Gastrocnemius medialis (tissue), 4 donors: ENCODE data around the gene SCT. TPM values are rescaled to one million over a fixed set of nuclear protein-coding genes. Genes with fewer than 3 reads are reported as not detected.

Experiments used
- ATAC-seq, 2 donors: fragments of 150-250 bp; one replicate each; pipeline ENCODE4 v1.9.1; 2016
- DNase-seq, 2 donors: peaks; one replicate each; pipeline ENCODE4 v3.0.0-alpha.2; 2019
- H3K27ac ChIP-seq, 4 donors: fragments of 200-600 bp; sonication (generic); 1 replicate in 1 of 4; 2 replicates in 3 of 4; pipeline ENCODE4 v1.5.1; 2016 to 2018; ENCODE audit warnings: mild to moderate bottlenecking in 2 of 4, moderate library complexity in 1 of 4
- H3K27me3 ChIP-seq, 3 donors: fragments of 200-600 bp; sonication (generic) in 2 of 3; 1 replicate in 1 of 3; 2 replicates in 2 of 3; pipeline versions ENCODE4 v1.5.1 to v1.6.0; 2016 to 2019; ENCODE audit warnings: mild to moderate bottlenecking in 1 of 3, moderate library complexity in 1 of 3
- H3K36me3 ChIP-seq, 2 donors: fragments of 200-600 bp; sonication (generic) in 1 of 2; one replicate each; pipeline ENCODE4 v1.5.1; 2017 to 2018
- H3K4me1 ChIP-seq, 2 donors: fragments of 200-600 bp; sonication (generic) in 1 of 2; one replicate each; pipeline ENCODE4 v1.5.1; 2016 to 2017; ENCODE audit warnings: mild to moderate bottlenecking in 2 of 2
- H3K4me3 ChIP-seq, 4 donors: fragments of 200-600 bp; sonication (generic) in 3 of 4; 1 replicate in 1 of 4; 2 replicates in 3 of 4; pipeline ENCODE4 v1.5.1; 2016 to 2019; ENCODE audit warnings: mild to moderate bottlenecking in 2 of 4
- H3K9me3 ChIP-seq, 3 donors: fragments of 200-600 bp; sonication (generic) in 2 of 3; 1 replicate in 1 of 3; 2 replicates in 2 of 3; pipeline ENCODE4 v1.5.1; 2016 to 2019
- CTCF ChIP-seq, 5 experiments: fragments of 450-650 bp in 3 of 5; fragments of 200-600 bp in 2 of 5; sonication (generic) in 2 of 5; IDR thresholded peaks in 4 of 5; conservative IDR thresholded peaks in 1 of 5; 1 replicate in 4 of 5; 2 replicates in 1 of 5; pipeline ENCODE4 v1.5.1; 2016 to 2019; ENCODE audit warnings: antibody characterized with exemption in 5 of 5, mild to moderate bottlenecking in 3 of 5, moderate library complexity in 3 of 5
- POLR2A ChIP-seq, 2 donors: fragments of 450-650 bp; IDR thresholded peaks; one replicate each; pipeline ENCODE4 v1.6.1; 2017; ENCODE audit warnings: antibody characterized with exemption in 2 of 2, mild to moderate bottlenecking in 2 of 2, moderate library complexity in 2 of 2
- in situ Hi-C, 4 donors: fragments of 200-750 bp; cut with MboI; loops; one replicate each; pipeline versions ENCODE4 v1.15.0 to v1.8.0; 2017; ENCODE audit warnings: low sequenced_read_pairs in 4 of 4
- intact Hi-C: fragments of 100-400 bp; cut with DNase I; formaldehyde crosslinking; loops from one replicate; pipeline ENCODE4 v1.15.1; 2023; ENCODE audit warnings: low total_unique reads
- total RNA-seq, 4 donors: library from RNA; depleted of rRNA; stranded (reverse); fragments of >200 nt; gene quantifications; one replicate each; pipeline versions ENCODE4 v1.1.0 to v1.2.3, GENCODE V29; 2016

The SCT gene
- total RNA-seq, 4 donors from 2014 or later = not detected

DNA sequence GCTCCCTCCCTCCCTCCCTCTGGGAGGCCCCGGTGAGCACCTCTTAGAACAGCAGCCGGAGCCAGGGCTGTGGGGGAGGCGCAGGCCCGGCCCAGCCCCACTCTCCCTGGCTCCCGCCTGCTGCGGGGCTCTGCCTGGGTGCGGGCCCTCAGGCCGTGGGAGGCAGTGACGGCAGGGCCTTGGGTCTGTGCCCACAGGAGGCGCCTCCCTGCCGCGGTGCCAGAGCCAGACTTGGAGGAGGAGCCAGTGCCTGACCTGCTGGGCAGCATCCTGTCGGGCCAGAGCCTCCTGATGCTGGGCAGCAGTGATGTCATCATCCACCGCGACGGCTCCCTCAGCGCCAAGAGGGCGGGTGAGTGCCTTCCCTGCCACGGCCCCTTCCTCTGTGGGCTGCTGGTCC lies 20.7 kb downstream of the SCT start:
- Histone ChIP-seq H3K9me3 (no peaks in the 10 kb centered on the region), H3K4me3 (no peak overlapping the region), H3K27me3 (no peaks in the 10 kb centered on the region), H3K36me3 (peaks cover 0 to 96% of the 10 kb centered on the region in 2 donors), H3K27ac (no peak overlapping the region), H3K4me1 (no peaks in the 10 kb centered on the region)
- no peak for TF ChIP-seq CTCF (IDR thresholded peaks at IDR 0.05 in 4 of 5, conservative IDR thresholded peaks at IDR 0.05 in 1 of 5)
- TF ChIP-seq POLR2A (IDR thresholded peaks at IDR 0.05) = no peak
- intact Hi-C loops (no loop called here), in situ Hi-C loops (no loop called here)
- DNase-seq (no peak), ATAC-seq (no peak)

DNA sequence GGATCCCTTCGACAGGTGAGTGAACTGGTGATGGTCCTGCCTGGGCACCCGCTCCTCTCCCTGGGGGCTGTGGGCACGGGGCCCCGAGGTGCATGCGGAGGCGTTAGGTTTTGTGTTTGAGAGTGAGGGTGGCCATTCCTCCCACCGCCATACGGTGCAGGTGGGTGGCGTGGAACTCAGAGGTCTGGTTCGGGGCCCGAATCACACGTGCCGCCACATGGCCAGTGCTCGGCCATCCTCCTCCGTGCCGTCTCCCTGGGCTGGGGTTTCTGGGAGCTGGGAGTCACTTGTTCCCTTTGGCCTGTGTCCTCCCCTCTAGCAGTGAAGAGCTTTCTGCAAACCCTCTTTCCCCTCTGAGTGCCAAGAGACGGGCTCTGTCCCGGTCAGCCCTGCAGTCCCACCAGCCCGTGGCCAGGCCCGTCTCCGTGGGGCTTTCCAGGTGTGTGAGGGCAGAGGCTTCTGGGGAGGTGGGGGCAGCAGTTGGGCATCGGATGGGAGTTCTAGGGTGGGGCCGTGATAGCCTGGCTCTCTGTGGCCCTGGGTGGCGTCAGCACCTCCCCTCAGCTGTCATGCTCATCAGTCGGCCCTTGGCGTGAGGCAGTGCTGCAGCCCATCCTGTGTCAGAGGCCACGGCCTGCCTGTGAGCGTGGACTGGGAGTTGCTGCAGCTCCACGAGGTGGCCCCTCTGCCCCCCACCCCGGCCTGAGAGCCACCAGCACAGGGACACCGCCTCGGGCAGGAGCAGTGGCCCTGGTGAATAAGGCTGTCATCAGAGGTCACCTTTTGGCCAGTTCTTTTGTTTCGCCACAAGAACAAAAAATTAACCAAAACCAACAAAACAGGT lies 21.5 kb downstream of the SCT start:
- Histone ChIP-seq H3K4me3 (no peak overlapping the region), H3K27me3 (no peaks in the 10 kb centered on the region), H3K4me1 (no peaks in the 10 kb centered on the region), H3K36me3 (peaks cover 0 to 94% of the 10 kb centered on the region in 2 donors), H3K27ac (no peak overlapping the region), H3K9me3 (no peaks in the 10 kb centered on the region)
- TF ChIP-seq POLR2A (IDR thresholded peaks at IDR 0.05) (no peak), CTCF (IDR thresholded peaks at IDR 0.05 in 4 of 5, conservative IDR thresholded peaks at IDR 0.05 in 1 of 5) (no peak)
- intact Hi-C loops = no loop called here
- ATAC-seq (no peak), DNase-seq (no peak)
- in situ Hi-C loops = no loop called here

GRCh38 chr11:603154-603553 lies 23.8 kb downstream of the SCT start:
- in situ Hi-C loops (no loop called here), intact Hi-C loops (no loop called here)
- no peak for DNase-seq
- TF ChIP-seq CTCF (IDR thresholded peaks at IDR 0.05 in 4 of 5, conservative IDR thresholded peaks at IDR 0.05 in 1 of 5) (no peak), POLR2A (IDR thresholded peaks at IDR 0.05) (no peak)
- Histone ChIP-seq H3K4me3 (no peak overlapping the region), H3K27ac (no peak overlapping the region), H3K4me1 (no peaks in the 10 kb centered on the region), H3K9me3 (no peaks in the 10 kb centered on the region), H3K27me3 (no peaks in the 10 kb centered on the region), H3K36me3 (peaks cover 0 to 93% of the 10 kb centered on the region in 2 donors)
- ATAC-seq = no peak

DNA sequence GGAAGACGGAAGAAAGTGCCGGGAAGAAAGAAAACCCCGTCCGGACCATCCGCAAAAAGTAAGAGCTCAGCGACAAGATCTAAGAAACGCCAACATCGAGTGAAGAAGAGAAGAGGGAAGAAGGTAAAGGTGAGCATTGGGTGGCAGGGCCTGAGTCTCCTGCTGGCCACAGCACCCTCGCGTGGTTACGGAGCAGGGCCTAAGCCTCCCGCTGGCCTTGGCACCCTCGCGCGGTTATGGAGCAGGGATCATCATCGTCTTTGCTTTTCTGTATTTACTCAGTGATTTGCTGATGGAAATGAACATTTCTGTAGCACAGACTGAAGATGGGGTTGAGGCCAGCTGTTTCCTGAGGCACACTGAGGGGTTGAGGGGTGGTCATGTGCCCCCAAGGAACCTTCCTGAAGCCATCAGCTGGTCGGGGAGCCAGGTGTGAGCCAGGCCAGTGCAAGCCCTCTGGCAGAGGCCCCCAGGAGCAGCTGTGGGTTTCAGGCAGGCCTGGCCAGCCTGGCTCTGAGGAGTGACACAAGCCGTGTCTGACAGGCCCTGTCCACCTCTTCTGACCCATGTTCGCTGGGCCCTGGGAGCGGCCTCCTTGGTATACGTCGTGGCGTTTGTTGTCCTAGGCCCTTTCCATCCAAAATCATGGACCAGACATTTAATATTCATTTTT lies 25.3 kb downstream of the SCT start:
- no peaks in the 10 kb centered on the region for H3K27me3 ChIP-seq
- no peak for DNase-seq
- no peak overlapping the region for H3K4me3 ChIP-seq
- in situ Hi-C loops = no loop called here
- intact Hi-C loops = no loop called here
- H3K4me1 ChIP-seq = no peaks in the 10 kb centered on the region
- no peak for TF ChIP-seq CTCF (IDR thresholded peaks at IDR 0.05 in 4 of 5, conservative IDR thresholded peaks at IDR 0.05 in 1 of 5)
- TF ChIP-seq POLR2A (IDR thresholded peaks at IDR 0.05) = no peak
- ATAC-seq = no peak
- H3K9me3 ChIP-seq = no peaks in the 10 kb centered on the region
- H3K36me3 ChIP-seq = peaks cover 0 to 93% of the 10 kb centered on the region in 2 donors
- no peak overlapping the region for H3K27ac ChIP-seq
